ENCODE data around the gene IL4R. TPM values are rescaled to one million over a fixed set of nuclear protein-coding genes. Genes with fewer than 3 reads are reported as not detected.
A peak's percentile ranks its signal among the peaks of the same experiment; 100 is the strongest.

Gene IL4R
- total and polyA plus RNA-seq, 2 of the 13 experiments (the other 11 are each of a cell fraction or from before 2014, with no cell fraction given): 15.9 to 49.6 TPM

DNA sequence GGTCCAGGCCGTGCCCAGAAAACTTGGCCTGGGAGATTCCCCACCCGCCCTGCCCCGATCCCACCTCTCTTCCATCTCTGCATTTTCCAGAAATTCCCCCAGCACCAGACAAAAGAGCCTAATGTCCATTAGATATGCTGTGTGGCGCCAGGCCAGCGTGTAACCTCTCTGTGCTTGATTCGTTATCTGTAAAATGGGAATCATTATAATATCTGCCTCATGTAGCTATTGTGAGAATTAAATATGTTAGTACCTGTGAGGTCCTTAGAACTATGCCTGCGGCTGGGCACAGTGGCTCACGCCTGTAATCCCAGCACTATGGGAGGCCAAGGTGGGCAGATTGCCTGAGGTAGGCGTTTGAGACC lies 54.6 kb downstream of the IL4R start:
- FAIRE-seq (no peak), ATAC-seq (no peak), DNase-seq (ENCODE audit: low spot score) (no peak)
- ChIA-PET CTCF (ENCODE audit: low intra/inter-chr PET ratio, low total read pairs) (interaction anchor here (1.1 to 2.6 kb wide), 5 partner anchors 22 to 216 kb away, joined by 3 to 29 read pairs (median 7); no protein-coding TSS in a partner anchor), POLR2A (interaction anchor here (1.4 kb wide), 2 partner anchors 164 to 189 kb away, joined by 4 to 5 read pairs; no protein-coding TSS in a partner anchor)
- Histone ChIP-seq H3K9me3 (ENCODE audit: low read length) (no peaks in the 10 kb centered on the region), H3K27me3 (ENCODE audit: control insufficient read depth in 1 of 2, insufficient read depth in 2 of 2, low read length in 2 of 2) (no peaks in the 10 kb centered on the region), H3K4me3 (replicated peaks in 1 of 3; ENCODE audit: insufficient read depth in 1 of 3, low read depth in 2 of 3, low read length in 3 of 3) (no peak overlapping the region; a peak in 1 of 6 replicates), H3K4me2 (ENCODE audit: low read depth, low read length) (peak overlapping the region; percentile 79), H3K9ac (ENCODE audit: insufficient read depth, low read depth, low read length) (no peak overlapping the region), H3K36me3 (replicated peaks in 1 of 2; ENCODE audit: control insufficient read depth in 1 of 2, insufficient read depth in 2 of 2, low read length in 2 of 2) (peaks cover 0 to 2% of the 10 kb centered on the region in 2 experiments; a peak in 1 of 5 replicates), H3K79me2 (ENCODE audit: insufficient read depth, low read length) (no peaks in the 10 kb centered on the region), H3K4me1 (ENCODE audit: insufficient read depth, low read length) (peaks cover 61% of the 10 kb centered on the region), H2AFZ (ENCODE audit: low read length) (no peak overlapping the region), H3K27ac (ENCODE audit: extremely low read length, insufficient read depth, low read length) (no peak overlapping the region), H4K20me1 (ENCODE audit: insufficient read depth, low read length) (peaks cover 9% of the 10 kb centered on the region; the same call in 1 of the 2 replicates)
- intact Hi-C loops (cut with micrococcal nuclease; ENCODE audit: unreplicated experiment): loop anchor here (1.0 to 5.0 kb wide), 3 partner anchors 56 to 189 kb away; partner anchors contain the start of gene IL4R
- BruUV-seq (replicated peaks): no TSS peak
- in situ Hi-C loops (cut with HindIII; ENCODE audit: extremely low pct_ligation_motif_present, low pct_unique_long_range_greater_than_20kb): loop anchor here (5.0 kb wide), 2 partner anchors 136 to 191 kb away; no protein-coding TSS in a partner anchor
- 31% methylated on average over 9 of the region's 9 CpGs for WGBS (ENCODE audit: low lambda C conversion rate)
- TF ChIP-seq ZNF629 (CRISPR knock-in tag; conservative IDR thresholded peaks at IDR 0.05): 0 out of 2 replicates have a peak, but pooled peaks have one; percentile 23
- TF ChIP-seq, protein P1, sequence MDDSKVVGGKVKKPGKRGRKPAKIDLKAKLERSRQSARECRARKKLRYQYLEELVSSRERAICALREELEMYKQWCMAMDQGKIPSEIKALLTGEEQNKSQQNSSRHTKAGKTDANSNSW (CRISPR knock-in tag; IDR thresholded peaks at IDR 0.05; ENCODE audit: borderline replicate concordance): no peak
- TF ChIP-seq SMAD9 (CRISPR knock-in tag; IDR thresholded peaks at IDR 0.05): no peak
- 0 out of 2 replicates have a peak, but pooled peaks have one; percentile 36 for TF ChIP-seq PCBP1 (IDR thresholded peaks at IDR 0.05; ENCODE audit: borderline replicate concordance, low read depth, low read length)
- no peak for TF ChIP-seq ZFP41 (CRISPR knock-in tag; IDR thresholded peaks at IDR 0.05; ENCODE audit: borderline replicate concordance)
- no peak for TF ChIP-seq ZSCAN9 (CRISPR knock-in tag; IDR thresholded peaks at IDR 0.05; ENCODE audit: borderline replicate concordance)
- TF ChIP-seq ZNF256 (CRISPR knock-in tag; conservative IDR thresholded peaks at IDR 0.05): no peak
- no peak for TF ChIP-seq RARA (CRISPR knock-in tag; IDR thresholded peaks at IDR 0.05)
- TF ChIP-seq ZNF44 (CRISPR knock-in tag; IDR thresholded peaks at IDR 0.05): no peak
- TF ChIP-seq GATA4 (IDR thresholded peaks at IDR 0.05; ENCODE audit: borderline replicate concordance, low read depth): no peak
- TF ChIP-seq, protein P2, sequence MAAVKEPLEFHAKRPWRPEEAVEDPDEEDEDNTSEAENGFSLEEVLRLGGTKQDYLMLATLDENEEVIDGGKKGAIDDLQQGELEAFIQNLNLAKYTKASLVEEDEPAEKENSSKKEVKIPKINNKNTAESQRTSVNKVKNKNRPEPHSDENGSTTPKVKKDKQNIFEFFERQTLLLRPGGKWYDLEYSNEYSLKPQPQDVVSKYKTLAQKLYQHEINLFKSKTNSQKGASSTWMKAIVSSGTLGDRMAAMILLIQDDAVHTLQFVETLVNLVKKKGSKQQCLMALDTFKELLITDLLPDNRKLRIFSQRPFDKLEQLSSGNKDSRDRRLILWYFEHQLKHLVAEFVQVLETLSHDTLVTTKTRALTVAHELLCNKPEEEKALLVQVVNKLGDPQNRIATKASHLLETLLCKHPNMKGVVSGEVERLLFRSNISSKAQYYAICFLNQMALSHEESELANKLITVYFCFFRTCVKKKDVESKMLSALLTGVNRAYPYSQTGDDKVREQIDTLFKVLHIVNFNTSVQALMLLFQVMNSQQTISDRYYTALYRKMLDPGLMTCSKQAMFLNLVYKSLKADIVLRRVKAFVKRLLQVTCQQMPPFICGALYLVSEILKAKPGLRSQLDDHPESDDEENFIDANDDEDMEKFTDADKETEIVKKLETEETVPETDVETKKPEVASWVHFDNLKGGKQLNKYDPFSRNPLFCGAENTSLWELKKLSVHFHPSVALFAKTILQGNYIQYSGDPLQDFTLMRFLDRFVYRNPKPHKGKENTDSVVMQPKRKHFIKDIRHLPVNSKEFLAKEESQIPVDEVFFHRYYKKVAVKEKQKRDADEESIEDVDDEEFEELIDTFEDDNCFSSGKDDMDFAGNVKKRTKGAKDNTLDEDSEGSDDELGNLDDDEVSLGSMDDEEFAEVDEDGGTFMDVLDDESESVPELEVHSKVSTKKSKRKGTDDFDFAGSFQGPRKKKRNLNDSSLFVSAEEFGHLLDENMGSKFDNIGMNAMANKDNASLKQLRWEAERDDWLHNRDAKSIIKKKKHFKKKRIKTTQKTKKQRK (IDR thresholded peaks at IDR 0.05; ENCODE audit: low read length): no peak
- TF ChIP-seq, protein P3, sequence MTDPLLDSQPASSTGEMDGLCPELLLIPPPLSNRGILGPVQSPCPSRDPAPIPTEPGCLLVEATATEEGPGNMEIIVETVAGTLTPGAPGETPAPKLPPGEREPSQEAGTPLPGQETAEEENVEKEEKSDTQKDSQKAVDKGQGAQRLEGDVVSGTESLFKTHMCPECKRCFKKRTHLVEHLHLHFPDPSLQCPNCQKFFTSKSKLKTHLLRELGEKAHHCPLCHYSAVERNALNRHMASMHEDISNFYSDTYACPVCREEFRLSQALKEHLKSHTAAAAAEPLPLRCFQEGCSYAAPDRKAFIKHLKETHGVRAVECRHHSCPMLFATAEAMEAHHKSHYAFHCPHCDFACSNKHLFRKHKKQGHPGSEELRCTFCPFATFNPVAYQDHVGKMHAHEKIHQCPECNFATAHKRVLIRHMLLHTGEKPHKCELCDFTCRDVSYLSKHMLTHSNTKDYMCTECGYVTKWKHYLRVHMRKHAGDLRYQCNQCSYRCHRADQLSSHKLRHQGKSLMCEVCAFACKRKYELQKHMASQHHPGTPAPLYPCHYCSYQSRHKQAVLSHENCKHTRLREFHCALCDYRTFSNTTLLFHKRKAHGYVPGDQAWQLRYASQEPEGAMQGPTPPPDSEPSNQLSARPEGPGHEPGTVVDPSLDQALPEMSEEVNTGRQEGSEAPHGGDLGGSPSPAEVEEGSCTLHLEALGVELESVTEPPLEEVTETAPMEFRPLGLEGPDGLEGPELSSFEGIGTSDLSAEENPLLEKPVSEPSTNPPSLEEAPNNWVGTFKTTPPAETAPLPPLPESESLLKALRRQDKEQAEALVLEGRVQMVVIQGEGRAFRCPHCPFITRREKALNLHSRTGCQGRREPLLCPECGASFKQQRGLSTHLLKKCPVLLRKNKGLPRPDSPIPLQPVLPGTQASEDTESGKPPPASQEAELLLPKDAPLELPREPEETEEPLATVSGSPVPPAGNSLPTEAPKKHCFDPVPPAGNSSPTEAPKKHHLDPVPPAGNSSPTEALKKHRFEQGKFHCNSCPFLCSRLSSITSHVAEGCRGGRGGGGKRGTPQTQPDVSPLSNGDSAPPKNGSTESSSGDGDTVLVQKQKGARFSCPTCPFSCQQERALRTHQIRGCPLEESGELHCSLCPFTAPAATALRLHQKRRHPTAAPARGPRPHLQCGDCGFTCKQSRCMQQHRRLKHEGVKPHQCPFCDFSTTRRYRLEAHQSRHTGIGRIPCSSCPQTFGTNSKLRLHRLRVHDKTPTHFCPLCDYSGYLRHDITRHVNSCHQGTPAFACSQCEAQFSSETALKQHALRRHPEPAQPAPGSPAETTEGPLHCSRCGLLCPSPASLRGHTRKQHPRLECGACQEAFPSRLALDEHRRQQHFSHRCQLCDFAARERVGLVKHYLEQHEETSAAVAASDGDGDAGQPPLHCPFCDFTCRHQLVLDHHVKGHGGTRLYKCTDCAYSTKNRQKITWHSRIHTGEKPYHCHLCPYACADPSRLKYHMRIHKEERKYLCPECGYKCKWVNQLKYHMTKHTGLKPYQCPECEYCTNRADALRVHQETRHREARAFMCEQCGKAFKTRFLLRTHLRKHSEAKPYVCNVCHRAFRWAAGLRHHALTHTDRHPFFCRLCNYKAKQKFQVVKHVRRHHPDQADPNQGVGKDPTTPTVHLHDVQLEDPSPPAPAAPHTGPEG (CRISPR knock-in tag; IDR thresholded peaks at IDR 0.05): no peak
- no peak for TF ChIP-seq FIP1L1 (IDR thresholded peaks at IDR 0.05; ENCODE audit: borderline replicate concordance, insufficient read depth, low read depth, low read length)
- no peak for TF ChIP-seq ATF7-NPFF (CRISPR knock-in tag; IDR thresholded peaks at IDR 0.05; ENCODE audit: low read depth)

Data from HepG2 (cell line).